Glutamatergic neuron (in vitro differentiated cells): ENCODE results near the gene MPL. TPM values are rescaled to one million over a fixed set of nuclear protein-coding genes. Genes with fewer than 3 reads are reported as not detected.

Source experiments
- DNase-seq: peaks from one replicate; pipeline ENCODE4 v3.0.0; 2022
- H3K27ac Mint-ChIP-seq: one replicate; pipeline ENCODE4 v1.8.0; 2020; ENCODE audit warnings: mild to moderate bottlenecking, mixed read lengths, inconsistent platforms; ENCODE audit not compliant: unreplicated experiment
- H3K27me3 Mint-ChIP-seq: one replicate; pipeline ENCODE4 v1.8.0; 2020; ENCODE audit warnings: mild to moderate bottlenecking, moderate library complexity, mixed read lengths, inconsistent platforms; ENCODE audit not compliant: unreplicated experiment
- H3K36me3 Mint-ChIP-seq: one replicate; pipeline ENCODE4 v1.8.0; 2020; ENCODE audit warnings: mild to moderate bottlenecking, mixed read lengths, inconsistent platforms; ENCODE audit not compliant: unreplicated experiment
- H3K4me1 Mint-ChIP-seq: one replicate; pipeline ENCODE4 v1.8.0; 2020; ENCODE audit warnings: mild to moderate bottlenecking, low read depth, mixed read lengths, inconsistent platforms; ENCODE audit not compliant: unreplicated experiment
- H3K4me3 Mint-ChIP-seq: one replicate; pipeline ENCODE4 v1.8.0; 2020; ENCODE audit warnings: mild to moderate bottlenecking, mixed read lengths, inconsistent platforms; ENCODE audit not compliant: unreplicated experiment
- H3K9me3 Mint-ChIP-seq: one replicate; pipeline ENCODE4 v1.8.0; 2020; ENCODE audit warnings: mild to moderate bottlenecking, moderate library complexity, mixed read lengths, inconsistent platforms; ENCODE audit not compliant: unreplicated experiment
- total RNA-seq: library from RNA; stranded (reverse); fragmentation: NEBNext Ultra II Directional; extraction: Animal tissue kit (Norgen Biotek cat#: 25700); gene quantifications from one replicate; pipeline ENCODE4 v1.2.1, GENCODE V29; 2021; ENCODE audit not compliant: unreplicated experiment
- TF ChIP-seq, protein P1 (sequence below): fragments of 200-600 bp; sonication (generic); IDR thresholded peaks from one replicate; pipeline ENCODE4 v1.5.0; 2021; ENCODE audit not compliant: partially characterized antibody, unreplicated experiment

Gene MPL
- total RNA-seq, 1 donor from 2014 or later = not detected

DNA sequence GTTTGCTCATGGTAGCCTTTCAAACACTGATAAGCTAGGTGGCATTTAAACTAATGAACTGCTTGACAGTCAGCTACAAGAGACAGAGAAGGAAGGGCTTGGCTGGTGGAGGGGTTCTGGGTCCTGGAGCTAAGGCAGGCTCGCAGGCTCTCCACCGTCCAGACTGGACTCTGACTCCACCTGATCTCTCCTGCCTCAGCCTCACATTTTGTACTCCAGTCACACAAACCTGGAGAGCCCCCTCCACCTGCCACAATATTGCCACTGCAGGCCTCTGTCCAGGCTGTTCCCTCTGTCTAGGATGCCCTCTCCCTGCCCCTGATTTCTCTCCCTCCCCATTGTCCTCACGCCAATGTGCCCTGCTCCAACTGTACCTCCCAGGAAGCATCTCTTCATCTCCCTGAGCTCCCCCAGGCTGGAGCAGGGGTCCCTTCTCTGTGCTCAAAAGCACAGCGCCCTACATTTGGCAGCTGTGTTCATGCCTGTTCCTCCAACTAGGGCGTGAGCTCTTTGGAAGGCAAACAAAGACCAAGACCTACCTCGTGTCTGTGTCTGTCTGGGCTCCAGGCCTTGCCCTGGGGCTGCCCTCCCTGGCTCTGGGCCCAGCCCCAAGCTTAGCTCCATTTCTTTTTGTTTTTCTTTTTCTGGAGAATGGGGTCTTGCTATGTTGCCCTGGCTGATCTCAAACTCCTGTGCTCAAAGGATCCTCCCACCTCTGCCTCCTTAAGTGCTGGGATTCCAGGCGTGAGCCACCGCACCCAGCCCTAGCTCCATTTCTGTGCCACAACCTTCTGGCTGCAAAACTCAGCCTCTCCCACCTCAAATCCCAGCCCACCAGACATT lies 33.9 kb upstream of the MPL start:
- peaks cover 10% of the 10 kb centered on the region for H3K36me3 Mint-ChIP-seq
- peaks cover 9% of the 10 kb centered on the region for H3K9me3 Mint-ChIP-seq
- peak overlapping the region; percentile 45 for H3K27ac Mint-ChIP-seq
- peaks cover 9% of the 10 kb centered on the region for H3K27me3 Mint-ChIP-seq
- no peak for DNase-seq
- TF ChIP-seq, protein P1, sequence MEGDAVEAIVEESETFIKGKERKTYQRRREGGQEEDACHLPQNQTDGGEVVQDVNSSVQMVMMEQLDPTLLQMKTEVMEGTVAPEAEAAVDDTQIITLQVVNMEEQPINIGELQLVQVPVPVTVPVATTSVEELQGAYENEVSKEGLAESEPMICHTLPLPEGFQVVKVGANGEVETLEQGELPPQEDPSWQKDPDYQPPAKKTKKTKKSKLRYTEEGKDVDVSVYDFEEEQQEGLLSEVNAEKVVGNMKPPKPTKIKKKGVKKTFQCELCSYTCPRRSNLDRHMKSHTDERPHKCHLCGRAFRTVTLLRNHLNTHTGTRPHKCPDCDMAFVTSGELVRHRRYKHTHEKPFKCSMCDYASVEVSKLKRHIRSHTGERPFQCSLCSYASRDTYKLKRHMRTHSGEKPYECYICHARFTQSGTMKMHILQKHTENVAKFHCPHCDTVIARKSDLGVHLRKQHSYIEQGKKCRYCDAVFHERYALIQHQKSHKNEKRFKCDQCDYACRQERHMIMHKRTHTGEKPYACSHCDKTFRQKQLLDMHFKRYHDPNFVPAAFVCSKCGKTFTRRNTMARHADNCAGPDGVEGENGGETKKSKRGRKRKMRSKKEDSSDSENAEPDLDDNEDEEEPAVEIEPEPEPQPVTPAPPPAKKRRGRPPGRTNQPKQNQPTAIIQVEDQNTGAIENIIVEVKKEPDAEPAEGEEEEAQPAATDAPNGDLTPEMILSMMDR = no peak
- H3K4me1 Mint-ChIP-seq = peaks cover 11% of the 10 kb centered on the region
- peak overlapping the region; percentile 44 for H3K4me3 Mint-ChIP-seq

DNA sequence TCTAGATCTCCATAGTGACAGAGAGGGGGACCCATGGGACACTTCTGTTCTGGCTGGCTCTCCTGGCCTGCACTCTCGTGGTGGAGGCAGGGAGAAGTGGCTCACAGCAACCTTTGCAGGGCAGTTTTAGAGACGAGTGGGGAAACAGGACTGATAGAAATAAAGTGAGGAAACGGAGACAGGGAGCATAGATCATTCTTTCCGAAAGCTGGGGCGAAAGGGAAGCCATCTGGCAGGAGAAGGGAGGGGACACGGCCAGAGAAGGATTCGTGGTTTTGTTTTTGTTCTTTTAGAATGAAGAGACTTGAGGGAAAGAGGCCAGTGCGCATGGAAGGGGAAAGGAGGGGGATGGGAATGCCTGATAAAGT lies 33.3 kb upstream of the MPL start:
- DNase-seq = no peak
- Mint-ChIP-seq H3K27me3 (peaks cover 9% of the 10 kb centered on the region), H3K4me1 (peaks cover 11% of the 10 kb centered on the region), H3K9me3 (peaks cover 9% of the 10 kb centered on the region), H3K27ac (peak overlapping the region; percentile 45), H3K36me3 (peaks cover 10% of the 10 kb centered on the region), H3K4me3 (peak overlapping the region; percentile 44)
- TF ChIP-seq, protein P1 = no peak

DNA sequence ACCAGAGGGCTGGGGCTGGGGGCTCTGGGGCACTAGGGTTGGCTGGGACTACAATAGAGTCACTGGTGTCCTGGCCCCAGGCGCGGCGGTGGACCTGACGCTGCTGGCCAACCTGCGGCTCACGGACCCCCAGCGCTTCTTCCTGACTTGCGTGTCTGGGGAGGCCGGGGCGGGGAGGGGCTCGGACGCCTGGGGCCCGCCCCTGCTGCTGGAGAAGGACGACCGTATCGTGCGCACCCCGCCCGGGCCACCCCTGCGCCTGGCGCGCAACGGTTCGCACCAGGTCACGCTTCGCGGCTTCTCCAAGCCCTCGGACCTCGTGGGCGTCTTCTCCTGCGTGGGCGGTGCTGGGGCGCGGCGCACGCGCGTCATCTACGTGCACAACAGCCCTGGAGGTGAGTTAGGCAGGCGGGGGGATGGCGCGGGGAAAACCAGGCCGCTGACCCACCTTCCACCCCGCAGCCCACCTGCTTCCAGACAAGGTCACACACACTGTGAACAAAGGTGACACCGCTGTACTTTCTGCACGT lies 32.8 kb upstream of the MPL start:
- Mint-ChIP-seq H3K4me3 (no peak overlapping the region), H3K4me1 (peaks cover 11% of the 10 kb centered on the region), H3K9me3 (peaks cover 9% of the 10 kb centered on the region), H3K27me3 (peaks cover 9% of the 10 kb centered on the region), H3K27ac (no peak overlapping the region), H3K36me3 (peaks cover 10% of the 10 kb centered on the region)
- TF ChIP-seq, protein P1 = no peak
- no peak for DNase-seq

DNA sequence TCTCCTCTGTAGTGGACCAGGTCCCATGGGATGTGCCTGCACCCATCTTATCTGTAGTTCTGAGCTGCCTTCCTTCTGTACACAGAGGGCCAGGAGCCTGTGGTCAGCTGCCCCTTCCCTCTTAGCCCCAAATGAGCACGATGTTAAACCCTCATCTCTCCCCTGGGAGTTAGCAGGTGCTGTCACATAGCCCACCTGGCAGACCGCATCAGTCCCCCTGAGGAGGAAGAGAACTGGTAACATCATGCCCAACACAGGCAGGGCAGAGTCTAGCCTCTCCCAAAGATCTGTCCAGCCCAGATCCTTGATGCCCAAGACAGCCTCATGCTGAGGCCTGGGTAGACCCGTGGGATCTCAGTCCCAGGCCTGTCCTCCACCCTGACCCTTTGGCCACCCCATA lies 32.2 kb upstream of the MPL start:
- Mint-ChIP-seq H3K4me1 (peaks cover 11% of the 10 kb centered on the region), H3K9me3 (peaks cover 13% of the 10 kb centered on the region), H3K27ac (no peak overlapping the region), H3K4me3 (no peak overlapping the region), H3K36me3 (peaks cover 10% of the 10 kb centered on the region), H3K27me3 (peaks cover 9% of the 10 kb centered on the region)
- no peak for DNase-seq
- TF ChIP-seq, protein P1 = no peak
